ENCODE results near the gene PCDHGA5.
"Not testable (repeated sequence)": the region's sequence is repeated elsewhere in the genome, so short reads cannot be mapped to it uniquely, and the experiment has no call there.

Gene PCDHGA5

DNA sequence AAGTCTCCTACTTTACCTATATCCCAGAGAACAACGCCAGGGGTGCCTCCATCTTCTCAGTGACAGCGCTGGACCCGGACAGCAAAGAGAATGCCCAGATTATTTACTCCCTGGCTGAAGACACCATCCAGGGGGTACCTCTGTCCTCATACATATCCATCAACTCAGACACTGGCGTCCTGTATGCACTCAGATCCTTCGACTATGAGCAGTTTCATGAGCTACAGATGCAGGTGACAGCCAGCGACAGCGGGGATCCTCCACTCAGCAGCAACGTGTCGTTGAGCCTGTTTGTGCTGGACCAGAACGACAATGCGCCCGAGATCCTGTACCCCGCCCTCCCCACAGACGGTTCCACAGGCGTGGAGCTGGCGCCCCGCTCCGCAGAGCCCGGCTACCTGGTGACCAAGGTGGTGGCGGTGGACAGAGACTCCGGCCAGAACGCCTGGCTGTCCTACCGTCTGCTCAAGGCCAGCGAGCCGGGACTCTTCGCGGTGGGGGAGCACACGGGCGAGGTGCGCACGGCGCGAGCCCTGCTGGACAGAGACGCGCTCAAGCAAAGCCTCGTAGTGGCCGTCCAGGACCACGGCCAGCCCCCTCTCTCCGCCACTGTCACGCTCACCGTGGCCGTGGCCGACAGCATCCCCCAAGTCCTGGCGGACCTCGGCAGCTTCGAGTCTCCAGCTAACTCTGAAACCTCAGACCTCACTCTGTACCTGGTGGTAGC, 50.7 kb downstream of the PCDHGA5 start:
- DNase-seq (ENCODE audit: low spot score), result not testable (repeated sequence)

DNA sequence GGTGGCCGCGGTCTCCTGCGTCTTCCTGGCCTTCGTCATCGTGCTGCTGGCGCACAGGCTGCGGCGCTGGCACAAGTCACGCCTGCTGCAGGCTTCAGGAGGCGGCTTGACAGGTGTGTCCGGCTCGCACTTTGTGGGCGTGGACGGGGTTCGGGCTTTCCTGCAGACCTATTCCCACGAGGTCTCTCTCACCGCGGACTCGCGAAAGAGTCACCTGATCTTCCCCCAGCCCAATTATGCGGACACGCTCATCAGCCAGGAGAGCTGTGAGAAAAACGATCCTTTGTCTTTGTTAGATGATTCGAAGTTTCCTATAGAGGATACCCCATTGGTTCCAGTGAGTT, 51.3 kb downstream of the PCDHGA5 start:
- not testable (repeated sequence) for DNase-seq (ENCODE audit: low spot score)
